Amniotic stem cell (primary cell): ENCODE measurements around the gene BLTP2.
A peak's percentile ranks its signal among the peaks of the same experiment; 100 is the strongest.
"Not testable (repeated sequence)": the region's sequence is repeated elsewhere in the genome, so short reads cannot be mapped to it uniquely, and the experiment has no call there.

Experiments used
- DNase-seq: peaks from one replicate; lab custom pipeline; 2025; lab: John Stamatoyannopoulos, UW

Gene BLTP2

GRCh38 chr17:28646039-28646754 is 1.2 kb upstream of the BLTP2 start:
- no peak for DNase-seq

GRCh38 chr17:28645576-28645939 is 600 bp upstream of the BLTP2 start:
- DNase-seq, result no peak

- DNase-seq, result peak; percentile 46
These were observed 773 bp downstream of the BLTP2 start for GRCh38 chr17:28643983-28644786.

DNA sequence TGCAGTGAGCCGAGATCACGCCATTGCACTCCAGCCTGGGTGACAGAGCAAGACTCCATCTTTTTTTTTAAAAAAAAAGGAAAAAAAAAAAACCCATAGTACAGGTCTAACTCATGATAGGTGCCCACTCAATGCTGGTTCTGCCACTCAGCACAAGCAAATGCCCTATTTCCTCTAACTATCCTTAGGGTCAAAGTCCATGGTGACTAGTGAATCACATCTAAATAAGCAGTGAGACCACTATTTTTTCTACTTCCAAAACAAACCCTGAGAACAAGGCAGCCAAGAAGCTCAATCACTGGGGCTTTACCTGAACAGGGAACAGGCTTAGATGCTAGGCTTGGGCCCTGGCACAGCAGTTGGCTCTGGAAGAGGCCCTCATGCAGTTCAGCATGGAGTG is 3.4 kb downstream of the BLTP2 start:
- DNase-seq, result no peak

- no peak for DNase-seq
These were observed 9.5 kb downstream of the BLTP2 start for GRCh38 chr17:28635506-28635905.

- no peak for DNase-seq
These were observed 10.6 kb downstream of the BLTP2 start for GRCh38 chr17:28634206-28634865.

DNA sequence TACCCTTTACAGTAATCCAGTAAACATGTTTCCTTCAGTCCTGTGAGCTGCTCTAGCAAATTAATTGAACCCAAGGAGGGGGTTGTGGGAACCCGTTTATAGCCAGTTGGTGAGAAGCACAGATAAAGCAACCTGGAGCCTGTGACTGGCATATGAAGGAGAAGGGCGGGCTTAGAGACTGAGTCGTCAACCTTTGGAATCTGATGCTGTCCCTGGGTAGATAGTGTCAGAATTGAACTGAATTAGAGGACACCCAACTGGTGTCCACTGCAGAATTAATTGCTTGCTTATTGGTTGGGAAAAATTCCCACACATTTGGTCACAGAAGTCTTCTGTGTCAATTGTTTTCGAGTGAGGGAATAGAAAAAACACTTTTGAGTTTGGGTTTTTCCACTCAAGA is 18.1 kb downstream of the BLTP2 start:
- DNase-seq, result no peak

DNA sequence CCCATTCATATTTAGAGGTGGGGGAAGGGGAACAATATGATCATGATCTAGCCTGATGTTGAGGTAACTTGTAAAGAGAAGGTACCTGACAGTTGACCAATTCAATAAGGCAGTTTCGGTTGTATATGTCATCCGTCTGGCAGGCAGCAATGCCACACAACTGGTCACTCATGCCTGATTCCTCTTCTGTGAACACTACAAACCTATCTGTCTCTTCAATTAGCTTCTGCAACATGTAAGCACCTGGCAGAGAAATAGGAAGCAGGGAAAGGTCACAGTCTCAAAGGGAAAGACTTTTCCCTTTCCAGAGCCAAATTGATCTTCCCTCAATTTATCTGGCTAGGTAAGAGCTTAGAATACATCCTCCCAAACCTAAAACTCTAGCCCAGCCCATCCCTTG is 20.8 kb downstream of the BLTP2 start:
- no peak for DNase-seq

DNA sequence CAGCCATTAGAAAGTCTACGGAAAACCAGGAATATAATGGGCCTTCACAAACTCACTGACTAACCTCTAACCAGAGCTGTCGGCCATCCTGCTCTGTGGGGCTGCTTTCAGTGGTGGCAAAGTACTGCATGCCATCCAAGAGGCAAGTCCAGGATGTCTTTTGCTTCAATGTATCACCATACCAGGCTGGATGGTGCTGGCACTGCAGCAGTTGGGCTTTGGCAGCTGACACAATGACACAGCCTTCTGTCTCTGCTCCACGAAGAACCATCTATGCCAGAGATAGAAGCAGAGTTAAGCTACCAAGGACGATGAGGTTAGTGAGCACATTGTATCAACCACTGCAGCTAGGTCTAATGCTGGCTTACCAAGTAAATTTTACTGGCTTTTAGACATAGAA is 21.3 kb downstream of the BLTP2 start:
- DNase-seq, result no peak

DNA sequence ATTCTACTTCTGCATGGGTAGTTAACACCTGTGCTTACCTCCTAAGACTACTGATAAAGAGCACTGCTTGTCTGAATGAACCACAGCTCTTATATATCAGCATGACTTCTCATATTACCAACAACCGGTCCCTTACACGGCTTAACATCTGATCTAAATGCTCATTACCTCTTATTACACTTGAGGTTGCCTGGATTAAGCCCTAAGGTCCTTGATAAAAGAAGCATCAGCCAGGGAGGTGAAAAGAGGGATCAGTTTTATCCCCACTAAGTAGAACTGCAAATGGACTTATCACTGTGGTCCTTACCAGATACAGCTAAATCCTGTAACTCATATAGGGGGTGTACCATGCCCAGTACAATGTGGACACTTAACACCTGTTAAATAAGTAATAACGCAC is 22.8 kb downstream of the BLTP2 start:
- DNase-seq, result no peak

DNA sequence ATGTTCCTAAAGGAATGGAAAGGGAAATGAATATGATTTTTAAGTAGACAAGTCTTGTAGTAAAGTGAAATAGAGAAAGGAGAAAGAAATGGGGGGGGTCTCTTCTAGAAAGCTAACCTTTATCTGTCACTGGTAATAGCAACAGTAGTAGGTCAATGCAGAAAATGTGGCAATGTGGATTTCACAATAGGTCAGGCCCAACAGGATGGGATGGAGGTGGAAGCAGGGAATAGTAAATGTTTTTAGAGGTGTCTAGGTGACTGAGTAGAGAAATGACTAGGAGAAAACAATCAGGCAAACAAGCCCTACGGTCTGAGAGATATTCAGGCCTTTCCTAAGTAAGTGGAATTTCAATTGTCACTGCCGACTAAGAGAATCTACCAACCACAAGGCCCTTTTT is 24.9 kb downstream of the BLTP2 start:
- DNase-seq, result no peak

- no peak for DNase-seq
These were observed 26.5 kb downstream of the BLTP2 start for GRCh38 chr17:28618464-28618863.

DNA sequence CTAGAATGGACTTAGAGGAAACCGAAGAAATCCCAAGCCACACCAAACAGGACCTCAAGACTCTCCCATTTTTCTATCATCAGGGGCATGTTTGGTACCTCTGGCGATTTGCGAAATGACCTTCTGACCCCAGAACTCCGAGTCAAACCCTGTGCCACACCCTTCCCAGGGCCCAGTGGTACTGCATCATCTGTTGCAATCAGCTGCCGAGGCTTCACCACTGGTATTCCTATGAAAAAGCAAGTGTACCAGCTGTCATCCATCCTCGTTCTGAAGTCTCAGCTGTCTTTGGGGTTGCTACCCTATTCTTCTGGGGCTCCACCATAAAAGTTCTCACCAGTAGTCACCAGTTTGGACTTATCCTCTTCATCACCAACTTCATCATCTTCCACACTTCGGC is 28.7 kb downstream of the BLTP2 start:
- no peak for DNase-seq

- DNase-seq, result no peak
These were observed 29.6 kb downstream of the BLTP2 start for GRCh38 chr17:28615260-28615940.

DNA sequence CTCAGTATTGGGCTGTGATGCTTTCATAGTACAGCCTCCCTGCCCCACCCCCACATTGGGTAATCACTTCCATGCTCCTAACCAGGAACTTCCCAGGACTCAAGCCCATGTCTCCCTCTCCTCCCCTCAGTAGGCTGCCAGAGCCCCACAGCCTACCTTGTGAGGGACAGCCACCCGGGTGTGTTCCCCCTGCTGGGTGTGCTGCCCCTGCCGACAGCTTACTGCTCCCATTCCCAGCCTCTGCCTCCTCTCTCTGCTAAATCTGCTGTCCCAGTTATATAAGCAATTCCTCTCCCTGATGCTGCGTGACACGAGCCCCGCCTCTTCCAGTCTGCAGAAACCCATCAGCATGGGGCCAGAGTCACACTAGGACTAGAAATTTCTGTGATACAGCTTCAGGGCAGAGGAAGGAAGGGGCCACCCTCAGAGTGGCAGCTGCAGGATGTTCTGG is 31.0 kb downstream of the BLTP2 start, which contains the start of gene RSKR:
TSS of gene RSKR (minus strand) at position 255 of the 451 bp plus-strand sequence. CDS start at position 231, 24 bp downstream.
- no peak for DNase-seq

DNA sequence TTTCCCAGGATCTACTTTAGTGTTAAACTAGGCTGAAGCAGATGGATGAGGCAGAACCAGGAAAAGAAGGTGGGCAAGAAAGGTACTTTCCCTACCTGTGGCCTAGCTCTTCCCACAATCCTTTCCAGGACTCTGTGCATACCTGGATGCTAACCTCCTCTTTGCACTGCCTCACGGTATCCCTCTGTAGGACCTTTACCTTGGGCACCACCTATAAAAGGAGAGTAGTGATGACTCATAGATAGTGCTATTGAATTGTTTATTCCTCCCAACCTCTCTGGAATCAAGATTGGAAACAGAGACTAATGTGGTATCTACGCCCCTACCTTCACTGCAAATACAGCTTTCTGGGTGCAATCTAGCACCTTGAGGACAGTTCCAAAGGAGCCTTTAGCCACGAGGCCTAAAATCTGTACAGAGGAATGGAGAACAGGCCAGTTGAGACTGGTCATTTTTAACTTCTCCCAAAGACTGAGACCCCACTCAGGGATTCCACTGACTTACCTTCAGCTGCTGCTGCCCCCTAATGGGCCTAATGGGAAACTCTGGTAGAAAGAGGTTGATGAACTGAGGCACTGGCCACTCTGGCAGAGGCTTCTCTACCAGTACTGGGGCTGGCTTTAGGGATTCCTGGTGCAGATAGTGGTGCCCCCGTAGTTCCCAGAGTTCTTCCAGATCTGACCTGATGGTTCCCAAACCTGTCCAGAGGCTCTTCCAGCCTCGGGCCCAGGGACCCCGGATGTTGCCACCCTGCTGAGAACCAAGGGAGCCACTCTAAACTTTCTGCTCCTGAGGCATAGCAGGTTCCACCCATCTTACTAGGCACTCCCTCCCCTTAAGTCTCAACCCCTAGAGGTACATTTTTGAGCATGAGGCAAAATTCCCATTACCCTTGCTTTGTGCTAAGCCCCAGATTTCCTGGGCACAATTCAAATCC is 31.8 kb downstream of the BLTP2 start:
- DNase-seq, result no peak

DNA sequence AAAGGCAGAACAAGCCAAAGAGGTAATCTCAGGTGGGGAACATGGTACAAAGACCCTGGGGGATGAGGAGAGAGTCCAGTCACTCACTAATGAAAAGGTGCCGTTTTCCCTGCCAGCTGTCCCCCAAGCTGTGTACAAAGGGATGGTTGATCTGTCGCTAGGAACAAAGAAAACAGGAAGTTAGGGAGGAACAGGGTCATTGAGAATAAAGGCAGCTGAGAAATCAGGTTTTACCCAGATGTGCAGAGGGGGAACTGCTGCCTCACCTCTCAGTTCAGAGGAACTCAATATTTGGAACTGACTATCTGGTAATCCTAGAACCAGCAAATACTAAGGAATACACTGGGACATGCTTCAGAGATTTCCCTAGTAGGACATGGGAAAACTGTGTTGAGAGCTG is 32.4 kb downstream of the BLTP2 start:
- DNase-seq, result no peak

DNA sequence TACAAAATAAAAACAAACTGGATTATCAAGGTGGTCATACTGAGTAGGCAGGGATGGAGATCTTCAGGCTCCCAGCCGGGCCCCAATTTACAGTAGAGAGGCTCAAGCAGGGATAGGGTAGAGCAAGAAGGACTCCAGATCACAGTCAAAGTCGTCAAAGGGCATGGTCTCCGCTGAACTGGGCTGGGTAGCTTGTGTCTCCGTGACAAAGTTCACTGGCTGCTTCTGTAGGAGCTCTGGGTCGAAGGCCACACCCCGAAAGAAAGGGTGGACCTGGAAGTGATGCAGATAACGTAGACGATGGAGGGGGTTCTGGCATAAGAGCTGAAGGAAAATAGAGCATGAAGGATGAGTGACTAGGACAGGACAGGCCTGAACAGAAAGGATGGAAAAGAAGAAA is 34.6 kb downstream of the BLTP2 start:
- no peak for DNase-seq

DNA sequence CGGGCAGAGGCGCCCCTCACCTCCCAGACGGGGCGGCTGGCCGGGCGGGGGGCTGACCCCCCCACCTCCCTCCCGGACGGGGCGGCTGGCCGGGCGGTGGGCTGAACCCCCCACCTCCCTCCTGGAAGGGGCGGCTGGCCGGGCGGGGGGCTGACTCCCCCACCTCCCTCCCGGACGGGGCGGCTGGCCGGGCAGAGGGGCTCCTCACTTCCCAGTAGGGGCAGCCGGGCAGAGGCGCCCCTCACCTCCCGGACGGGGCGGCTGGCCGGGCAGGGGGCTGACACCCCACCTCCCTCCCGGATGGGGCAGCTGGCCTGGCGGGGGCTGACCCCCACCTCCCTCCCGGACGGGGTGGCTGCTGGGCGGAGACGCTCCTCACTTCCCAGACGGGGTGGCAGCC is 40.9 kb downstream of the BLTP2 start:
- not testable (repeated sequence) for DNase-seq

DNA sequence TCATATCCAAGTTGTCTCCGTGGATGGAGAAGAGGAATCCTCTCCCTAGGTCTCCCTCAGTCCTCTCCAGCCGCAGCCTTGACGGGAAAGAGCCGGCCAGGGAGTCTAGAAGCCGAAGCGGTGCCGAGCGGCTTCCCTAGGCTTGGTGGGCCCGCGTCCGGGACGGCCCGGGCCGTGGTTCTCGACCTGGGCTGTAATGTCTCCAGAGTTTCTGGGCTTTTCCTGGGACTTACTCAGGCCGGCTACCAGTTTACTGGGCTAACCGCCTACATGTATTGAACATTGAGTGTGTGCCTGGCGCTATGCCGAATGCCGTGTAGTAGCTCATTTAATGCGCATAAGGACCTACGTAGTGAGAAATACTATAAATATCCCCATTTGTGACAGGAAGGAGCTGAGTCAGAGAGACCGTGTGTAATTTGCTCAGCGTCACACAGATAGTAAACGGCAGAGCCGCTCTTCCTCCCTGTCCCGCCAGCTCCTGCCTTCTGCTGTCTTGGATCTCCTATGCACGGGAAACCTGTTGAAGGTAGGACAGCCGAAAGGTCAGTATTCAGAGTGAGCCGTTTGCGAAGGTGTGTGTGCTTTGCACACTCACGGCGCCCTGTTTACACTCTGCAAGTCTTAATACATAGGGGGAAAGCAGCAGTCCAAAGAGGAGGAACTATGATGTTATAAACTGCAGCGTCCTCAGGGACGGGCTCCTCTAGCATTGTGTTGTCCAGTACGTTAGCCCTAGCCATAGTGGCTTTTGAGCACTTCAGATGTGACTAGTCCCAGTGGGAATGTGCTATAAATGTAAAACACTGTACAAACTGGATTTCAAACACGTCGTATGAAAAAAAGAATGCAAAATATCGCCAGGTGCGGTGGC is 45.4 kb downstream of the BLTP2 start:
- peak; percentile 63 for DNase-seq
